Spleen (tissue), 7 donors: ENCODE data around the gene EAF1.

ENCODE experiments used
- POLR2A ChIP-seq, 3 donors: fragments of 450-650 bp; IDR thresholded peaks; one replicate each; pipeline ENCODE4 v1.5.1; 2017; ENCODE audit warnings: antibody characterized with exemption in 3 of 3, mild to moderate bottlenecking in 1 of 3
- TF ChIP-seq, protein P1 (sequence below), 11 experiments: fragments of 200-600 bp in 7 of 11; fragments of 450-650 bp in 4 of 11; sonication (generic) in 4 of 11; IDR thresholded peaks in 8 of 11; conservative IDR thresholded peaks in 3 of 11; 1 replicate in 7 of 11; 2 replicates in 4 of 11; pipeline versions ENCODE4 v1.4.0 to v1.8.0; 2016 to 2021; ENCODE audit warnings: antibody characterized with exemption in 11 of 11, inconsistent platforms in 4 of 11, mild to moderate bottlenecking in 1 of 11
- donor health status: DM: no; HTN: no; CAD: no; lungs with moderate emphysema.
- donor health status: DM: no; HTN: no; CAD: no.
- donor health status: DM: no; HTN: no; CAD: no.

DNA sequence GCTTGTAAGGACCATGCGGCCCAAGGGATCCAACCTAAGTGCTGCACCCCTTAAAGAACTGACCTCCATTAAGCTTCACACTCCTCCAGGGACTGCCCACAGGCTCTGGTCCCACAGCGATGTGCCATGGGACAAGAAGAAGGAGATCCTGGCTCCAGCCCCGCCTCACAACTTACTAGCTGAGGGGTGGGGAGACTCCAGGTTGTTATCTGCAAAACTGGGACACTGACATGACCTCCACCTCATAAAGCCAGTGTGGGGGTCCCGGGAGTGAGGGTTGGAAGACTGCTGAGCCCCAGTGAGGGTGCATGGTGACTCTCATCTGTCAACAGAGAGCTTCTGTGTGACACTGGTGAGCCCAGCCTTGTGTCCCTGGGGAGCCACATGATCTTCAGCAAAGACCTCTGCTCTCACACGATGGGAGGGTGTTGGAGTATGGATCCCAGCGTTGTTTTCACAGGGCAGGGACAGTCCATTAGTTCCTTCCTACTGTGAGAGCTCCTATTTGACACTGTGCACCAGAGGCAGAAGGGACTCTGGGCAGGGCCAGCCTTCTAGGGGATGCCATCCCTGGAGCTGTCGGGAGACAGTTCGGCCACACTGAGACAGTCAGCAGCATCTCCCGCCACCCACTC, 26.7 kb downstream of the EAF1 start:
- no peak for TF ChIP-seq POLR2A (IDR thresholded peaks at IDR 0.05)
- TF ChIP-seq, protein P1, sequence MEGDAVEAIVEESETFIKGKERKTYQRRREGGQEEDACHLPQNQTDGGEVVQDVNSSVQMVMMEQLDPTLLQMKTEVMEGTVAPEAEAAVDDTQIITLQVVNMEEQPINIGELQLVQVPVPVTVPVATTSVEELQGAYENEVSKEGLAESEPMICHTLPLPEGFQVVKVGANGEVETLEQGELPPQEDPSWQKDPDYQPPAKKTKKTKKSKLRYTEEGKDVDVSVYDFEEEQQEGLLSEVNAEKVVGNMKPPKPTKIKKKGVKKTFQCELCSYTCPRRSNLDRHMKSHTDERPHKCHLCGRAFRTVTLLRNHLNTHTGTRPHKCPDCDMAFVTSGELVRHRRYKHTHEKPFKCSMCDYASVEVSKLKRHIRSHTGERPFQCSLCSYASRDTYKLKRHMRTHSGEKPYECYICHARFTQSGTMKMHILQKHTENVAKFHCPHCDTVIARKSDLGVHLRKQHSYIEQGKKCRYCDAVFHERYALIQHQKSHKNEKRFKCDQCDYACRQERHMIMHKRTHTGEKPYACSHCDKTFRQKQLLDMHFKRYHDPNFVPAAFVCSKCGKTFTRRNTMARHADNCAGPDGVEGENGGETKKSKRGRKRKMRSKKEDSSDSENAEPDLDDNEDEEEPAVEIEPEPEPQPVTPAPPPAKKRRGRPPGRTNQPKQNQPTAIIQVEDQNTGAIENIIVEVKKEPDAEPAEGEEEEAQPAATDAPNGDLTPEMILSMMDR (IDR thresholded peaks at IDR 0.05 in 8 of 11, conservative IDR thresholded peaks at IDR 0.05 in 3 of 11), result no peak
